22Rv1 (cell line): Measurements from ENCODE around the gene SYT9.
"Not testable (repeated sequence)": the region's sequence is repeated elsewhere in the genome, so short reads cannot be mapped to it uniquely, and the experiment has no call there.

Experiments
- H3K27ac ChIP-seq: fragments of 450-650 bp; 2 replicates; pipeline ENCODE4 v1.5.1; 2017
- ZFX ChIP-seq: fragments of 450-650 bp; IDR thresholded peaks from 2 replicates; pipeline ENCODE4 v1.6.1; 2017; ENCODE audit warnings: antibody characterized with exemption, borderline replicate concordance
- TF ChIP-seq, protein P1 (sequence below): fragments of 450-650 bp; IDR thresholded peaks from 2 replicates; pipeline ENCODE4 v1.5.1; 2017; ENCODE audit warnings: mild to moderate bottlenecking

Gene SYT9

DNA sequence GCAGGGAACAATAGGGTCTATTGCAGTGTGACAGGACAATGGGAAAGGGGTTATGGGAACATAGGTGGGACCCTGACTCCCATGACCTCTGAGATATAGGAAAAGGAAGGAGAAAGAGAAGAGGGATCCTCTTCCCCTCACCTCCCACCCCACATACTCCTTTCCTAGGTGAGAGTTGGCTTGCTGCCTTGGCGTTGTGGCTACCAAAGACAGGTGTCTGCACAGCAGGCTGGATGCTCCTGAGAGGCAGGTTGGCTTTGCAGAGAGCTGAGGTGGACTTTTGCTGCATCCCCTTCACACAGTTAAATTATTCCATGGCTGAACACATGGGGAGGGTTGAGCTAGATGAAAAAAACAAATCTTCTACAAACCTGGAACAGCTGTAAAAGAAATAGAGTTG lies 80.7 kb downstream of the SYT9 start:
- TF ChIP-seq, protein P1, sequence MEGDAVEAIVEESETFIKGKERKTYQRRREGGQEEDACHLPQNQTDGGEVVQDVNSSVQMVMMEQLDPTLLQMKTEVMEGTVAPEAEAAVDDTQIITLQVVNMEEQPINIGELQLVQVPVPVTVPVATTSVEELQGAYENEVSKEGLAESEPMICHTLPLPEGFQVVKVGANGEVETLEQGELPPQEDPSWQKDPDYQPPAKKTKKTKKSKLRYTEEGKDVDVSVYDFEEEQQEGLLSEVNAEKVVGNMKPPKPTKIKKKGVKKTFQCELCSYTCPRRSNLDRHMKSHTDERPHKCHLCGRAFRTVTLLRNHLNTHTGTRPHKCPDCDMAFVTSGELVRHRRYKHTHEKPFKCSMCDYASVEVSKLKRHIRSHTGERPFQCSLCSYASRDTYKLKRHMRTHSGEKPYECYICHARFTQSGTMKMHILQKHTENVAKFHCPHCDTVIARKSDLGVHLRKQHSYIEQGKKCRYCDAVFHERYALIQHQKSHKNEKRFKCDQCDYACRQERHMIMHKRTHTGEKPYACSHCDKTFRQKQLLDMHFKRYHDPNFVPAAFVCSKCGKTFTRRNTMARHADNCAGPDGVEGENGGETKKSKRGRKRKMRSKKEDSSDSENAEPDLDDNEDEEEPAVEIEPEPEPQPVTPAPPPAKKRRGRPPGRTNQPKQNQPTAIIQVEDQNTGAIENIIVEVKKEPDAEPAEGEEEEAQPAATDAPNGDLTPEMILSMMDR: no peak
- TF ChIP-seq ZFX: no peak
- no peak overlapping the region for H3K27ac ChIP-seq

DNA sequence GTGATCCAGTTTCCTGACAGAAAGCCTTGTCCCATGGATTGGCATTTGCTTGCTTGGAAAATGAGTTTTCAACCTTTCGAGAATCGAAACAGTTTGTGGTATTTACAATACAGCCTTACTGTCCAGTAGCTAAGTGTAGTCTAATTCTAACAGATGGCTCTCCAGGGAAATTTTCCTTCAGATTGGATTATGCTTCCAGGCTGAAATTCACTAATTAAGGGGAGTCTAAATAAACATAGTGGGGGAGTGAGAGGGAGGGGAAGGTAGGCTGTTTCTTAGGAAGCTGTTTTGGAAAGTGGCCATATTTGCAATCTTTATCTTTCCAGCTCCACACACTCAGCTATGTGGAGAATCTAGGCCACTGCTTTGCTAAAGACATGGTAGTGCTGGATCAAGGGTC lies 81.3 kb downstream of the SYT9 start:
- no peak overlapping the region for H3K27ac ChIP-seq
- no peak for TF ChIP-seq ZFX
- TF ChIP-seq, protein P1: no peak

DNA sequence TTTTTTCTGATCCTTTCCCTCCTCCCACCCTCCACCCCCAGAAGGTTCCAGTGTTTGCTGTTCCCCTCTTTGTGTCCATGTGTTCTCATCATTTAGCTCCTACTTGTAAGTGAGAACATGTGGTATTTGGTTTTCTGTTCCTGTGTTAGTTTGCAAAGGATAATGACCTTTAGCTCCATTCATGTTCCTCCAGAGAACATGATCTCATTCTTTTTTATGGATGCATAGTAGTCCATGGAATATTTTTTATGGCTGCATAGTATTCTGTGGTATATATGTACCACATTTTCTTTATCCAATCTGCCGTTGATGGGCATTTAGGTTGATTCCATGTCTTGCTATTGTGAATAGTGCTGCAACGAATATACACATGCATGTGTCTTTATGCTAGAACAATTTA lies 83.7 kb downstream of the SYT9 start:
- H3K27ac ChIP-seq: not testable (repeated sequence)

DNA sequence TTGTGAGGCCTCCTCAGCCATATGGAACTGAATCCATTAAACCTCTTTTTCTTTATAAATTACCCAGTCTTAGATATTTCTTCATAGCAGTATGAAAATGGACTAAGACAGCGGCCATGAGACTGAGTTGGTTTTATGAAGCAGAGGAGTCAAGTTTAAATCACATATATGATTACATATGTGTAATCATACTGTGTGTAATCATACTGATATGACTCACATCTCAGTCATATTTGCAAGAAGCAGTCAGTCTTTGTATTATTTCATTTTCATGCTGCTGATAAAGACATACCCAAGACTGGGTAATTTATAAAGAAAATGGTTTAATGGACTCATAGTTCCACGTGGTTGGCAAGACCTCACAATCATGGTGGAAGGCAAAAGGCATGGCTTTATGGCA lies 89.8 kb downstream of the SYT9 start:
- H3K27ac ChIP-seq: no peak overlapping the region
- TF ChIP-seq, protein P1: no peak
- TF ChIP-seq ZFX: no peak

DNA sequence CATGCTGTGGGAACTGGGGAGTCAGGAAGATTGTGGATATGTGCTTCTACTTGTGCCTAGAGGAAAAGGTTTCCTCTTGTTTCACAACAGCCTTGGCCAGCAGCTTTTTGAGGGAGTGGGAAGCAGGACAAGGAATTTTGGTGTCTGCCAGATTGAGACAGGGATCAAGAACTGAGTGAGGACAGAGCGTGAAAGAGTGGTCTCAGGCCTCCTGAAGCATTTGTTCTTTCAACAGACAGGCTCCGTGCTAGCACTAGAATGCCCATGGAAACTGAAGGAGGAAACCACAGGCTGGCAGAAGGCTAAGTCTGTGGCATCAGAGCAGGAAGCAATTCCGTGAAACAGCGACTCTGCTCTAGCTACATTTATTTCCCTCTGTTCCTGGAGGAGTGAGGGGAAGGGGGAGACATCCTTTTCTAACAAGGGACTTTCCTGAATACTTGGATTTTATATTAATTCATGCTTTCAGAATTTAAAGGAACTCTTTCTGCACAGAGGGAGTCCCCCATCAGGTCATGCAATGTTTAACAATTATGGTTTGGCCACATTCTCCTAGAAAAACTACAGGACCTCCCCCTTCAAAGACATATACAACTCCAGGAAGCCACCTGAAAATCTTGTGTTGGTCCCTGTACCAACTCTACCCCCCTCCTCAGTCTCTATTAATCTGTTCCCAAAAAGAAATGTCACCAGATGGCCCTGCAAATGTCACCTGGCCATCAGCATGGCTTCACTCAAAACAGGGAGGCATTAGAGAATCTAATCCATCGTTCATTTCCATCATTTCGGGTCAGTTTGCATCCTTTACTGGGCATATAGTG lies 96.1 kb downstream of the SYT9 start:
- H3K27ac ChIP-seq: no peak overlapping the region
- TF ChIP-seq, protein P1: no peak
- TF ChIP-seq ZFX: no peak

DNA sequence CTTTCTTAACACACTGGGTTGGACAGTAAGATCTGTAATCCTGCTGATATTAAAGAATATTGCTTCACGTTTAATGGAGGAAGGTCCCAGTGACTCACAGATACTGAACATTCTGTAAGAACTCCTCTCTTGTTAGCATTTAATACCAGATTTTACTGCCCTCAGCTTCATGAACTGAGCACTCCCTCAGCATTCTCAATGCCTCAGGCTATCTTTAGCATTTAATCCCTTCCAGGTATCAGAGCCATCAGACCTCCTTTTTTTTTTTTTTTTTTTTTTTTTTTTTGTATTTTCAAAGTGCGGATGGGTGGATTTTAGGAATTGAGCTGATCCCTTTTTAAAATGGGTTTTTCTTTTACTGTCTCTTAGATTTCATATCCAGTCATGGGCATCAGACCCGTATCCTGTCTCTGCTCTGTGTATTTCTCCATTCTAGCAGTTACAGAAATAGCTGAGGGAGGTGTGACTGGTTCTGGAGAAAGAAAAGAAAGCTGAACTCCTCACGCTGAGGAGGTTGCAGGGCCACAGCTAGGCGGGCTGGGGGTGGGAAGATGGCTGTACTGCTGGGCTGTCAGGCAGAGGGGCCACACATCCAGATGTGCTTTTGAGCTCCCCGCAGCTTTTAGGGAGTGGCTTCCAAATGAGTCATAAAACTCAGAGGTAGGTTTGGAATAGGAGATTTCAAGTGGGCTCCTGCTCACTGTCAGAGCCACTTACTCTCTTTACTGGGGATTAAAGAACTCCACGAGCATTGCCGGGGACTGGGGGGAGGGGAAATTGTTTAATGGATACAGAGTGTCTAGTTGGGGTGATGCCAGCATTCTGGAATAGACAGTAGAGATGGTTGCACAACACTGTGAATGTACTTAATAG lies 97.0 kb downstream of the SYT9 start:
- no peak overlapping the region for H3K27ac ChIP-seq
- TF ChIP-seq, protein P1: no peak
- TF ChIP-seq ZFX: no peak

DNA sequence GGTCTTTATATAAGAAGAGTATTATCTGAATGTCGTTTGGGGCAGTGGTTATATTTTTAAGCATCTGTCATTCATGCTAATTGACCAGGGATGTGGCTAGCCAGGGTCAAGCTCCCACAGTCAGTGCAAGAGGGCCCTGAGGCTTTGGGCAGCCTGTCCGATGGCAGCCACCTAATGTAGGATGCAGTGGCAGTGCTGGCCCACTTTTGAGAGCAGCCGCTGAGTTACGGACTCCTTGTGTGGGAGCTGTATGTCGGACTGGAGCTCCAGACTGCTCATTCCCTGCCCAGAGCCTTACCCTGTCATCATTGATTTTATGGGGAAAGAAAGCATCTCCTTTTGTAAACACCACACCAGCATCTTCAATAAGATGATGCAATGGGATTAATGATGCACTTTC lies 99.5 kb downstream of the SYT9 start:
- no peak for TF ChIP-seq ZFX
- TF ChIP-seq, protein P1: no peak
- no peak overlapping the region for H3K27ac ChIP-seq
